ENCODE data around the gene UTF1. TPM values are rescaled to one million over a fixed set of nuclear protein-coding genes. Genes with fewer than 3 reads are reported as not detected.

The UTF1 gene
- total RNA-seq, 4 donors from 2014 or later: not detected

- H3K36me3 ChIP-seq: no peaks in the 10 kb centered on the region
- H3K27ac ChIP-seq: no peak overlapping the region
- TF ChIP-seq POLR2A (IDR thresholded peaks at IDR 0.05): no peak
- TF ChIP-seq, protein P1, sequence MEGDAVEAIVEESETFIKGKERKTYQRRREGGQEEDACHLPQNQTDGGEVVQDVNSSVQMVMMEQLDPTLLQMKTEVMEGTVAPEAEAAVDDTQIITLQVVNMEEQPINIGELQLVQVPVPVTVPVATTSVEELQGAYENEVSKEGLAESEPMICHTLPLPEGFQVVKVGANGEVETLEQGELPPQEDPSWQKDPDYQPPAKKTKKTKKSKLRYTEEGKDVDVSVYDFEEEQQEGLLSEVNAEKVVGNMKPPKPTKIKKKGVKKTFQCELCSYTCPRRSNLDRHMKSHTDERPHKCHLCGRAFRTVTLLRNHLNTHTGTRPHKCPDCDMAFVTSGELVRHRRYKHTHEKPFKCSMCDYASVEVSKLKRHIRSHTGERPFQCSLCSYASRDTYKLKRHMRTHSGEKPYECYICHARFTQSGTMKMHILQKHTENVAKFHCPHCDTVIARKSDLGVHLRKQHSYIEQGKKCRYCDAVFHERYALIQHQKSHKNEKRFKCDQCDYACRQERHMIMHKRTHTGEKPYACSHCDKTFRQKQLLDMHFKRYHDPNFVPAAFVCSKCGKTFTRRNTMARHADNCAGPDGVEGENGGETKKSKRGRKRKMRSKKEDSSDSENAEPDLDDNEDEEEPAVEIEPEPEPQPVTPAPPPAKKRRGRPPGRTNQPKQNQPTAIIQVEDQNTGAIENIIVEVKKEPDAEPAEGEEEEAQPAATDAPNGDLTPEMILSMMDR (IDR thresholded peaks at IDR 0.05): no peak
- no peaks in the 10 kb centered on the region for H3K9me3 ChIP-seq
- 80 to 82% methylated on average over 16 of the region's 21 CpGs for WGBS, 2 donors
- H3K4me3 ChIP-seq: no peak overlapping the region
- intact Hi-C loops (cut with DNase I): no loop called here
- no peak for DNase-seq
- H3K27me3 ChIP-seq: peaks cover 0 to 43% (median 0%) of the 10 kb centered on the region in 4 donors
- H3K4me1 ChIP-seq: no peaks in the 10 kb centered on the region
These were observed 46.2 kb upstream of the UTF1 start for GRCh38 chr10:133183646-133184378.

DNA sequence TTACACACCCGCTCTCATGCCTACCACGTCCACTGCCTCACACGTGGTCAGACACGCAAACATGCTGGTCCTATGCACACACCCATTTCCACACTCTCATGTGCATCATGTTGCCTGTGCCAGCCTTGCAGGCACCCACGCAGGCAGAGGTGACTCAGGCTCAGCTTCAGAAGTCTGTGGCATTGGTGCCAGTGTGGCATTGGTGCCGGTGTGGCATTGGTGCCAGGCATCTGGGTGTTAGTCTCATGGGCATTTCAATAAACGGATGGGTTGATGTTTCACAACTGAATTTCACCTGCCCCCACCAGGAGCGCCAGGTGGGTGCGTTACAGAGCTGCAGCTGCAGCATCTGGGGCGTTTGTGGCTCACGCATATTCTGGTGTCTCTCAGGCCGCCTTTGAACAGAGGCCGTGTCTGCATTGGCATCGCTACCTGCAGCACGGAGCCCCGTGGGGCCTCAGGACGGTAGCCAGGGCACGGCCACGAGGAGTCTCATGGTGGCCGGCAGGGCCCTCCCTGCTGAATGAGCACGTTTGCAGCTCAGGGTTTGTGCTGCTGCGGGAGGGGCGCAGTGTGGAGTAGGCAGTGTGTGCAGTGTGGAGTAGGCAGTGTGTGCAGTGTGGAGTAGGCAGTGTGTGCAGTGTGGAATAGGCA lies 45.3 kb upstream of the UTF1 start:
- intact Hi-C loops (cut with DNase I): no loop called here
- H3K27me3 ChIP-seq: peaks cover 0 to 53% (median 0%) of the 10 kb centered on the region in 4 donors
- TF ChIP-seq, protein P1 (IDR thresholded peaks at IDR 0.05): no peak
- TF ChIP-seq POLR2A (IDR thresholded peaks at IDR 0.05): no peak

GRCh38 chr10:133185421-133185820 lies 44.6 kb upstream of the UTF1 start:
- no peak for DNase-seq
- no peak for TF ChIP-seq POLR2A (IDR thresholded peaks at IDR 0.05)
- TF ChIP-seq, protein P1 (IDR thresholded peaks at IDR 0.05): no peak
- H3K4me3 ChIP-seq: no peak overlapping the region
- no peak overlapping the region for H3K27ac ChIP-seq
- no peaks in the 10 kb centered on the region for H3K9me3 ChIP-seq
- H3K36me3 ChIP-seq: no peaks in the 10 kb centered on the region
- no peaks in the 10 kb centered on the region for H3K4me1 ChIP-seq
- intact Hi-C loops (cut with DNase I): no loop called here
- WGBS, 2 donors: 68 to 69% methylated on average over 9 to 11 of the region's 11 CpGs
- H3K27me3 ChIP-seq: peaks cover 0 to 55% (median 0%) of the 10 kb centered on the region in 4 donors

More for the DNA sequence above, 45.3 kb upstream of the UTF1 start:
- no peaks in the 10 kb centered on the region for H3K4me1 ChIP-seq
- H3K36me3 ChIP-seq: no peaks in the 10 kb centered on the region
- DNase-seq: no peak
- H3K27ac ChIP-seq: no peak overlapping the region
- no peak overlapping the region for H3K4me3 ChIP-seq
- no peaks in the 10 kb centered on the region for H3K9me3 ChIP-seq
- WGBS, 2 donors: 84% methylated on average over 7 to 10 of the region's 23 CpGs

DNA sequence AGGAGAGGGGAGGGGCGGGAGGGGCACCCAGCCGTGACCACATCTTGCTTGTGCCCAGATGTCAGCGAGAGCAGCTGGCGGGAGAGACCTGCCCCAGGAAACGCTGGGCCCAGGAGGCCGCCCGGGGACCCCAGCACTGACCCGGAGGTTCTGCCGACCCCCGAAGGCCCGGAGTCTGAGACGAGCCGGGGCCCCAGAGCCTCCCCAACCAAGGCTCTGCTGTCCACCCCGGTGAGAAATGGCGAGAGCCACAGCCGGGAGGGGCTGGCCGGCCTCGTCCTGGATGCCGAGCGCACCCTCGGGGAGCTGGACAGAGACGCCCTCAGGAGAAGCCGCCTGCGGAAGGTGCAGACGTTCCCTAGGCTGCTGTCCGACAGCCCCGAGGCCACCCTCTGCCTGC lies 44.1 kb upstream of the UTF1 start:
- TF ChIP-seq POLR2A (IDR thresholded peaks at IDR 0.05): no peak
- TF ChIP-seq, protein P1 (IDR thresholded peaks at IDR 0.05): no peak
- Histone ChIP-seq H3K27ac (no peak overlapping the region), H3K36me3 (no peaks in the 10 kb centered on the region), H3K4me3 (no peak overlapping the region), H3K27me3 (peaks cover 0 to 59% (median 0%) of the 10 kb centered on the region in 4 donors), H3K4me1 (no peaks in the 10 kb centered on the region), H3K9me3 (no peaks in the 10 kb centered on the region)
- DNase-seq: no peak
- intact Hi-C loops (cut with DNase I): no loop called here
- 64% methylated on average over 8 to 11 of the region's 27 CpGs for WGBS, 2 donors

DNA sequence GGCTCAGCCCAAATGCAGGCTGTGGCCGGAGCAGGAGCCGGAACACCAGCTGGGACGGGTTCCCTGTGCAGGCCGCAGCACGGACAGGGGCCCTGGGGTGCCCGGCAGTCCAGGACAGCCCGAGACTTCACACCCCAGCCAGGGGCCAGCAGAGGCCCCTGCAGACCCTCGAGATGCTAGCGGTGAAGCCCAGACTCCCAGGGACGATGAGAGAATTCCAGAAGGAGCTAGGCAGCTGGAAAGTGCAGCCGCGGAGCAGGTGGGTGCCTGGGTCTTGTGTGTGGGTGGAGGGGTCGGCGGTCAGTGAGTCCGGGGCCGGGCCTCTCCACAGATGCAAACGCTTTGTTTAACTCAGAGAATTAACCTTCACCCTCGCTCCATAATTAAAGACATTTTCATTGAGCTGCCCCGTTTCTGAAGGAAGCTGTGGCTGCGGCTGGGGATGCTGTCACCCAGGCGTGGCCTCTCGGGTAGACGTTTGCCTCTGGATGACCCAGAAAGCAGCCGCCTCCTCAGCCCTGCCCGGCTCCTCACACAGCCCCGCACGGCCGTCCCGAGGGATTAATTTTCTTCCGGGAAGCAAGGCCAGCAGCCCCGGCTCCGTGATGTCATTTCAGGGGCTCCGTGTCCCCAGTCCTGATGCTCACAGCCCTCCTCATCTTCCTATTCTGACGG lies 43.5 kb upstream of the UTF1 start:
- DNase-seq: no peak
- TF ChIP-seq, protein P1 (IDR thresholded peaks at IDR 0.05): no peak
- no peak for TF ChIP-seq POLR2A (IDR thresholded peaks at IDR 0.05)
- intact Hi-C loops (cut with DNase I): no loop called here
- H3K36me3 ChIP-seq: no peaks in the 10 kb centered on the region
- WGBS, 2 donors: 63 to 69% methylated on average over 11 to 18 of the region's 34 CpGs
- H3K9me3 ChIP-seq: no peaks in the 10 kb centered on the region
- H3K4me1 ChIP-seq: no peaks in the 10 kb centered on the region
- no peak overlapping the region for H3K4me3 ChIP-seq
- H3K27me3 ChIP-seq: peaks cover 0 to 54% (median 0%) of the 10 kb centered on the region in 4 donors
- no peak overlapping the region for H3K27ac ChIP-seq

Data from esophagus squamous epithelium (tissue), 5 donors.